H1 (cell line): Measurements from ENCODE around the gene ABCF3. TPM values are rescaled to one million over a fixed set of nuclear protein-coding genes. Genes with fewer than 3 reads are reported as not detected.

ENCODE experiments used
- CTCF ChIA-PET: fragments of 300-600 bp; sonication (Branson Sonifier 250); formaldehyde crosslinking; loops from one replicate; lab custom pipeline; 2021; ENCODE audit not compliant: partially characterized antibody; lab: Charles Lee
- POLR2A ChIA-PET: fragments of 300-600 bp; sonication (Branson Sonifier 250); formaldehyde crosslinking; loops from one replicate; lab custom pipeline; 2021; ENCODE audit warnings: inconsistent platforms; ENCODE audit not compliant: partially characterized antibody; lab: Charles Lee
- DNase-seq, 2 experiments: peaks; one replicate each; pipeline versions ENCODE4 v3.0.0 to v3.0.0-alpha.2; 2010 to 2022; ENCODE audit warnings: low spot score in 2 of 2, low read depth in 1 of 2, mixed read lengths in 1 of 2
- FAIRE-seq: peaks from 2 replicates; lab custom pipeline; 2011; peaks lifted over from hg19 to GRCh38; lab: Jason Lieb, UNC
- H2AFZ ChIP-seq: 2 replicates; pipeline ENCODE4 v1.8.1; 2012; ENCODE audit warnings: low read length, inconsistent platforms
- H2AK5ac ChIP-seq: 2 replicates; pipeline ENCODE4 v1.6.1; 2013; ENCODE audit warnings: low read depth, low read length
- H2BK120ac ChIP-seq: replicated peaks from 2 replicates; pipeline ENCODE3; 2013; ENCODE audit warnings: low read depth, low read length, inconsistent platforms
- H2BK12ac ChIP-seq: 2 replicates; pipeline ENCODE4 v1.6.1; 2013; ENCODE audit warnings: low read depth, low read length
- H2BK15ac ChIP-seq: 2 replicates; pipeline ENCODE4 v1.6.1; 2013; ENCODE audit warnings: low read length
- H2BK20ac ChIP-seq: 2 replicates; pipeline ENCODE4 v1.6.1; 2013; ENCODE audit warnings: low read length
- H2BK5ac ChIP-seq: 2 replicates; pipeline ENCODE4 v1.6.1; 2013; ENCODE audit warnings: low read depth, low read length
- H3K14ac ChIP-seq: 2 replicates; pipeline ENCODE4 v1.6.1; 2013; ENCODE audit warnings: inconsistent platforms; ENCODE audit not compliant: insufficient read length
- H3K18ac ChIP-seq: 2 replicates; pipeline ENCODE4 v1.6.1; 2013; ENCODE audit warnings: low read length; ENCODE audit errors: extremely low read depth
- H3K23ac ChIP-seq: 2 replicates; pipeline ENCODE4 v1.6.1; 2013; ENCODE audit warnings: inconsistent platforms; ENCODE audit not compliant: insufficient read length
- H3K23me2 ChIP-seq: 2 replicates; pipeline ENCODE4 v1.6.1; 2013; ENCODE audit warnings: low read depth, low read length
- H3K27ac ChIP-seq: 2 replicates; pipeline ENCODE4 v1.6.1; 2011; ENCODE audit warnings: low read depth, low read length, inconsistent platforms
- H3K27me3 ChIP-seq, 4 experiments: replicated peaks in 1 of 4; 1 replicate in 1 of 4; 2 replicates in 3 of 4; pipeline versions ENCODE4 v1.6.1 to v1.8.1; 2011 to 2013; ENCODE audit warnings: low read length in 3 of 4, mild to moderate bottlenecking in 3 of 4, inconsistent platforms in 2 of 4, mixed read lengths in 2 of 4, moderate library complexity in 1 of 4; ENCODE audit not compliant: control insufficient read depth in 3 of 4, insufficient read depth in 3 of 4; ENCODE audit errors: extremely low read depth in 1 of 4
- H3K36me3 ChIP-seq, 4 experiments: 2 replicates each; pipeline versions ENCODE4 v1.6.1 to v1.8.1; 2011 to 2013; ENCODE audit warnings: mild to moderate bottlenecking in 4 of 4, low read length in 3 of 4, moderate library complexity in 2 of 4, control low read depth in 1 of 4, inconsistent platforms in 1 of 4; ENCODE audit not compliant: insufficient read depth in 4 of 4, control insufficient read depth in 2 of 4
- H3K4ac ChIP-seq: replicated peaks from 2 replicates; pipeline ENCODE3; 2013; ENCODE audit warnings: low read length, low read depth, mixed read lengths, inconsistent platforms; ENCODE audit not compliant: insufficient read length
- H3K4me1 ChIP-seq, 4 experiments: replicated peaks in 1 of 4; 1 replicate in 1 of 4; 2 replicates in 3 of 4; pipeline versions ENCODE4 v1.6.1 to v1.8.1; 2011 to 2013; ENCODE audit warnings: low read length in 3 of 4, inconsistent platforms in 2 of 4, mixed read lengths in 1 of 4; ENCODE audit not compliant: insufficient read depth in 4 of 4, control insufficient read depth in 3 of 4
- H3K4me2 ChIP-seq, 2 experiments: 2 replicates each; pipeline versions ENCODE4 v1.6.1 to v1.8.1; 2011 to 2013; ENCODE audit warnings: low read depth in 2 of 2, low read length in 2 of 2, control low read depth in 1 of 2, inconsistent platforms in 1 of 2, mild to moderate bottlenecking in 1 of 2; ENCODE audit not compliant: insufficient read depth in 1 of 2
- H3K4me3 ChIP-seq, 4 experiments: fragments of 200-600, 300-600 bp in 1 of 4; sonication (generic), shearing (Covaris generic), sonication (Bioruptor Twin) in 1 of 4; 2 replicates each; pipeline versions ENCODE4 v1.5.1 to v1.8.1; 2011 to 2016; ENCODE audit warnings: low read length in 4 of 4, low read depth in 3 of 4, control low read depth in 2 of 4, inconsistent platforms in 2 of 4, mild to moderate bottlenecking in 2 of 4, mixed read lengths in 1 of 4, moderate library complexity in 1 of 4; ENCODE audit not compliant: insufficient read depth in 2 of 4; ENCODE audit errors: extremely low read depth in 1 of 4
- H3K56ac ChIP-seq: replicated peaks from 2 replicates; pipeline ENCODE3; 2013; ENCODE audit warnings: low read depth, mild to moderate bottlenecking, mixed read lengths, low read length, inconsistent platforms; ENCODE audit not compliant: insufficient read length
- H3K79me1 ChIP-seq: 2 replicates; pipeline ENCODE4 v1.6.1; 2013; ENCODE audit warnings: low read depth, low read length, control low read depth
- H3K79me2 ChIP-seq, 2 experiments: 2 replicates each; pipeline versions ENCODE4 v1.6.1 to v1.8.1; 2012 to 2013; ENCODE audit warnings: low read length in 2 of 2, mild to moderate bottlenecking in 2 of 2, inconsistent platforms in 1 of 2; ENCODE audit not compliant: insufficient read depth in 2 of 2, control insufficient read depth in 1 of 2
- H3K9ac ChIP-seq, 4 experiments: replicated peaks in 1 of 4; 1 replicate in 1 of 4; 2 replicates in 3 of 4; pipeline versions ENCODE4 v1.6.1 to v1.8.1; 2011 to 2013; ENCODE audit warnings: low read depth in 3 of 4, low read length in 3 of 4, control low read depth in 2 of 4, mild to moderate bottlenecking in 2 of 4, moderate library complexity in 2 of 4, inconsistent platforms in 1 of 4; ENCODE audit errors: extremely low read depth in 1 of 4
- H3K9me3 ChIP-seq, 2 experiments: 2 replicates each; pipeline versions ENCODE4 v1.6.1 to v1.8.1; 2012 to 2013; ENCODE audit warnings: mild to moderate bottlenecking in 2 of 2, moderate library complexity in 2 of 2, control low read depth in 1 of 2, inconsistent platforms in 1 of 2, low read depth in 1 of 2, low read length in 1 of 2, mixed read lengths in 1 of 2; ENCODE audit not compliant: insufficient read depth in 2 of 2
- H4K20me1 ChIP-seq, 2 experiments: replicated peaks in 1 of 2; 2 replicates each; pipeline versions ENCODE3 to v1.8.1; 2011 to 2013; ENCODE audit warnings: inconsistent platforms in 2 of 2, low read length in 2 of 2, mild to moderate bottlenecking in 1 of 2; ENCODE audit not compliant: insufficient read depth in 2 of 2, control insufficient read depth in 1 of 2
- H4K5ac ChIP-seq: 2 replicates; pipeline ENCODE4 v1.6.1; 2013; ENCODE audit warnings: low read length, low read depth, mixed read lengths, inconsistent platforms; ENCODE audit not compliant: insufficient read length
- H4K8ac ChIP-seq: 2 replicates; pipeline ENCODE4 v1.8.0; 2013; ENCODE audit warnings: mild to moderate bottlenecking, moderate library complexity, low read length, inconsistent platforms; ENCODE audit not compliant: insufficient read depth; ENCODE audit errors: extremely low read depth
- H4K91ac ChIP-seq: replicated peaks from 2 replicates; pipeline ENCODE3; 2013; ENCODE audit warnings: low read length, mixed read lengths, inconsistent platforms; ENCODE audit not compliant: insufficient read length
- CTBP2 ChIP-seq: IDR thresholded peaks from 2 replicates; pipeline ENCODE4 v1.7.0; 2011; ENCODE audit warnings: borderline replicate concordance, mild to moderate bottlenecking, moderate library complexity, mixed read lengths, low read length; ENCODE audit not compliant: insufficient read depth, insufficient read length
- SRF ChIP-seq: IDR thresholded peaks from 2 replicates; pipeline ENCODE4 v1.6.1; 2011; ENCODE audit warnings: mild to moderate bottlenecking, low read depth, low read length, moderate library complexity
- polyA plus RNA-seq, 7 experiments: library from polyadenylated mRNA; depleted of rRNA in 3 of 7; stranded (reverse) in 5 of 7; unstranded in 2 of 7; fragments of >200 nt in 5 of 7; fragments of 200-250 nt in 2 of 7; gene quantifications; 1 replicate in 5 of 7; 2 replicates in 1 of 7; 4 replicates in 1 of 7; pipeline versions ENCODE4 v1.2.1 to v1.2.3, GENCODE V29; 2011 to 2013; ENCODE audit warnings: missing spikeins in 2 of 7, mixed read lengths in 2 of 7
- total RNA-seq: library from RNA; stranded (reverse); fragmentation: NEBNext Ultra II Directional; extraction: Animal tissue kit (Norgen Biotek cat#: 25700); gene quantifications from 2 replicates; pipeline ENCODE4 v1.2.1, GENCODE V29; 2021

The ABCF3 gene
- total and polyA plus RNA-seq, 2 of the 8 experiments (the other 6 are each of a cell fraction or from before 2014, with no cell fraction given) = 51.6 to 57.8 TPM

DNA sequence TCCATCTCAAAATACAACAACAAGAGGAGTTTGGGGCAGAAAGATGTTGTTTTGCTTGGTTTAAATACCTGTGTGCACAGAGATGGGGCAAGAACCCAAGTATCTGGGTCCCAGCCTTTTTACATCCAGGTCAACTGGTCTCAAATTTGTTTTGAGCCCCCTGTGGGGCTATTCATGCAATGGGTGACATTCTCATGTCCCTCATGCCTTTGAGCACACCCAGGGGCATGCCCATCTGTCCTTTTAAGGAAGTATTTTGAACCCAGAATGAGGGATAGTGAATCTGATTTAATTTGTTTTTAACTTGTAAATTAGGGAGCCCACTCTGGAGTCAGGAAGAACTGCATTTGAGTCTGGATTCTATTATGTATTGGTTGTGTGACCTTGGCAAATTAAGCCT is 14.8 kb downstream of the ABCF3 start:
- Histone ChIP-seq H3K4me3 (no peak overlapping the region), H3K56ac (no peak overlapping the region), H2AK5ac (no peak overlapping the region), H3K27me3 (no peaks in the 10 kb centered on the region), H3K23me2 (no peaks in the 10 kb centered on the region), H4K5ac (no peak overlapping the region), H2AFZ (peak overlapping the region; percentile 8; the same call in 1 of the 2 replicates), H2BK5ac (no peak overlapping the region), H2BK15ac (no peak overlapping the region), H2BK120ac (no peak overlapping the region), H4K8ac (no peak overlapping the region), H3K4me1 (no peaks in the 10 kb centered on the region), H4K91ac (no peak overlapping the region), H4K20me1 (peaks cover 0 to 2% of the 10 kb centered on the region in 2 experiments), H3K27ac (no peak overlapping the region)
- ChIA-PET CTCF (interaction anchor here (0.8 to 1.6 kb wide), 2 partner anchors 14 to 26 kb away, joined by 3 to 5 read pairs; no protein-coding TSS in a partner anchor), POLR2A (interaction anchor here (0.9 kb wide), 1 partner anchor 19 kb away, joined by 4 read pairs; no protein-coding TSS in a partner anchor)
- no peak for FAIRE-seq
- TF ChIP-seq CTBP2 (no peak), SRF (peak; percentile 79; the same call in 1 of the 2 replicates)
- TF ChIP-seq, all 59 proteins: peak for 1
- no peak overlapping the region for H3K14ac ChIP-seq
- H3K23ac ChIP-seq = no peak overlapping the region
- no peaks in the 10 kb centered on the region for H3K9me3 ChIP-seq
- no peak overlapping the region for H3K4ac ChIP-seq
- no peak overlapping the region for H3K9ac ChIP-seq
- no peaks in the 10 kb centered on the region for H3K79me2 ChIP-seq
- no peak overlapping the region for H2BK20ac ChIP-seq
- H3K18ac ChIP-seq = no peak overlapping the region
- no peak overlapping the region for H2BK12ac ChIP-seq
- no peaks in the 10 kb centered on the region for H3K79me1 ChIP-seq
- no peak overlapping the region for H3K4me2 ChIP-seq
- DNase-seq = no peak
- H3K36me3 ChIP-seq = 0 out of 8 replicates have a peak, but pooled peaks cover 0 to 3% (median 0%) of the 10 kb centered on the region in 4 experiments
